B cell (primary cell): ENCODE data around the gene SELENOV. TPM values are rescaled to one million over a fixed set of nuclear protein-coding genes. Genes with fewer than 3 reads are reported as not detected.

ENCODE experiments used
- ATAC-seq: fragments of 200-7000 bp; cut with Tn5 transposase; one replicate; pipeline ENCODE4 v1.10.0; 2021; ENCODE audit warnings: low read depth, mild to moderate bottlenecking, moderate number of reproducible peaks, moderate library complexity
- CTCF ChIA-PET: fragments of 350-600 bp; sonication (Branson Sonifier 250); formaldehyde crosslinking; loops from one replicate; lab custom pipeline; 2021; ENCODE audit warnings: antibody characterized with exemption, inconsistent platforms; lab: Charles Lee
- POLR2A ChIA-PET: fragments of 350-600 bp; sonication (Branson Sonifier 250); formaldehyde crosslinking; loops from one replicate; lab custom pipeline; 2021; ENCODE audit warnings: antibody characterized with exemption; lab: Charles Lee
- DNase-seq: peaks from one replicate; pipeline ENCODE4 v3.0.0; 2013
- H2AFZ ChIP-seq: 2 replicates; pipeline ENCODE4 v1.6.1; 2012; ENCODE audit warnings: mild to moderate bottlenecking, low read depth, low read length; ENCODE audit not compliant: insufficient read depth, poor library complexity, severe bottlenecking
- H3K27ac ChIP-seq, 2 donors: 1 replicate in 1 of 2; 2 replicates in 1 of 2; pipeline ENCODE4 v1.5.1; 2012 to 2013; ENCODE audit warnings: low read length in 2 of 2, mild to moderate bottlenecking in 2 of 2, moderate library complexity in 1 of 2
- H3K27me3 ChIP-seq, 4 experiments: fragments of 200-600 bp in 1 of 4; sonication (generic) in 1 of 4; replicated peaks in 1 of 4; 1 replicate in 2 of 4; 2 replicates in 2 of 4; pipeline versions ENCODE4 v1.6.1 to v1.7.0; 2013 to 2016; ENCODE audit warnings: low read length in 3 of 4, mild to moderate bottlenecking in 2 of 4, mixed read lengths in 1 of 4, moderate library complexity in 1 of 4; ENCODE audit not compliant: insufficient read depth in 4 of 4, control insufficient read depth in 3 of 4; ENCODE audit errors: control extremely low read depth in 1 of 4
- H3K36me3 ChIP-seq, 2 experiments: replicated peaks in 1 of 2; 1 replicate in 1 of 2; 2 replicates in 1 of 2; pipeline versions ENCODE4 v1.6.1 to v1.7.1; 2013; ENCODE audit warnings: low read length in 1 of 2; ENCODE audit not compliant: insufficient read depth in 2 of 2, control insufficient read depth in 1 of 2; ENCODE audit errors: control extremely low read depth in 1 of 2, extremely low read depth in 1 of 2
- H3K4me1 ChIP-seq, 2 donors: fragments of 200-600 bp in 1 of 2; sonication (generic) in 1 of 2; 1 replicate in 1 of 2; 2 replicates in 1 of 2; pipeline versions ENCODE4 v1.5.1 to v1.6.1; 2013 to 2017; ENCODE audit warnings: low read length in 2 of 2; ENCODE audit not compliant: control insufficient read depth in 2 of 2, insufficient read depth in 2 of 2
- H3K4me2 ChIP-seq: replicated peaks from 2 replicates; pipeline ENCODE3; 2012; ENCODE audit warnings: mild to moderate bottlenecking, low read depth, low read length; ENCODE audit not compliant: poor library complexity, severe bottlenecking
- H3K4me3 ChIP-seq, 5 experiments: fragments of 200-600 bp in 1 of 5; sonication (generic) in 1 of 5; 1 replicate in 3 of 5; 2 replicates in 2 of 5; pipeline versions ENCODE4 v1.5.1 to v1.7.0; 2011 to 2016; ENCODE audit warnings: low read length in 4 of 5, mild to moderate bottlenecking in 4 of 5, low read depth in 2 of 5, control low read depth in 1 of 5, moderate library complexity in 1 of 5; ENCODE audit not compliant: insufficient read depth in 1 of 5; ENCODE audit errors: control extremely low read depth in 1 of 5, extremely low read depth in 1 of 5
- H3K79me2 ChIP-seq: fragments of 200-600 bp; sonication (generic); one replicate; pipeline ENCODE4 v1.6.0; 2016; ENCODE audit warnings: low read length; ENCODE audit not compliant: control insufficient read depth, insufficient read depth
- H3K9ac ChIP-seq: fragments of 200-600 bp; sonication (generic); 2 replicates; pipeline ENCODE4 v1.6.1; 2017; ENCODE audit warnings: mild to moderate bottlenecking, low read length, moderate library complexity
- H3K9me3 ChIP-seq, 3 donors: one replicate each; pipeline versions ENCODE4 v1.6.1 to v1.7.1; 2013; ENCODE audit warnings: low read length in 2 of 3; ENCODE audit not compliant: control insufficient read depth in 2 of 3, insufficient read depth in 1 of 3; ENCODE audit errors: control extremely low read depth in 1 of 3
- H4K20me1 ChIP-seq: 2 replicates; pipeline ENCODE4 v1.6.0; 2012; ENCODE audit warnings: mild to moderate bottlenecking, low read length; ENCODE audit not compliant: insufficient read depth, control insufficient read depth, poor library complexity, severe bottlenecking
- H3K27ac Mint-ChIP-seq: one replicate; pipeline ENCODE4 v1.8.0; 2021; ENCODE audit warnings: mixed read lengths
- H3K27me3 Mint-ChIP-seq: one replicate; pipeline ENCODE4 v1.8.0; 2021; ENCODE audit warnings: mixed read lengths
- H3K4me1 Mint-ChIP-seq: one replicate; pipeline ENCODE4 v1.8.0; 2021; ENCODE audit warnings: mixed read lengths
- H3K4me3 Mint-ChIP-seq: one replicate; pipeline ENCODE4 v1.8.0; 2021; ENCODE audit warnings: mixed read lengths
- H3K9me3 Mint-ChIP-seq: one replicate; pipeline ENCODE4 v1.8.0; 2022; ENCODE audit warnings: mixed read lengths; ENCODE audit not compliant: insufficient read depth
- CTCF ChIP-seq: fragments of 200-600 bp; IDR thresholded peaks from one replicate; pipeline ENCODE4 v1.8.0; 2022; ENCODE audit warnings: antibody characterized with exemption, mild to moderate bottlenecking
- EZH2 ChIP-seq: IDR thresholded peaks from 2 replicates; pipeline ENCODE4 v1.6.1; 2012; ENCODE audit warnings: borderline replicate concordance, low read depth, mild to moderate bottlenecking, moderate library complexity, low read length; ENCODE audit not compliant: insufficient read depth, poor library complexity, severe bottlenecking
- WGBS: methylation state at CpG from one replicate; pipeline ENCODE4 v1.1.5; 2013; ENCODE audit warnings: missing lambda C conversion rate; ENCODE audit not compliant: insufficient coverage; 5-methylcytosine and 5-hydroxymethylcytosine counted together
- intact Hi-C: fragments of 100-400 bp; cut with micrococcal nuclease; formaldehyde crosslinking; loops from one replicate; pipeline ENCODE4 v1.10.0; 2022
- polyA plus RNA-seq: library from polyadenylated mRNA; depleted of rRNA; stranded (reverse); fragments of >200 nt; gene quantifications from 2 replicates; pipeline ENCODE4 v1.2.3, GENCODE V29; 2012
- total RNA-seq, 2 donors: library from RNA; stranded (reverse); fragments of 120-200 nt in 1 of 2; gene quantifications; 1 replicate in 1 of 2; 2 replicates in 1 of 2; pipeline versions ENCODE4 v1.2.3 to v1.2.4, GENCODE V29; 2013 to 2022

SELENOV gene
- total and polyA plus RNA-seq, 2 donors (not counting 1 experiment from before 2014, with no cell fraction given): not detected

- Mint-ChIP-seq H3K9me3 (no peaks in the 10 kb centered on the region), H3K4me3 (no peak overlapping the region), H3K4me1 (no peaks in the 10 kb centered on the region), H3K27ac (no peak overlapping the region), H3K27me3 (no peaks in the 10 kb centered on the region)
- Histone ChIP-seq H3K27me3 (no peaks in the 10 kb centered on the region), H3K4me1 (no peaks in the 10 kb centered on the region), H3K4me3 (no peak overlapping the region), H4K20me1 (peaks cover 54% of the 10 kb centered on the region), H3K36me3 (peaks cover 17 to 84% of the 10 kb centered on the region in 2 experiments), H3K27ac (no peak overlapping the region), H2AFZ (no peak overlapping the region), H3K79me2 (peaks cover 32% of the 10 kb centered on the region), H3K9ac (no peak overlapping the region), H3K4me2 (no peak overlapping the region), H3K9me3 (no peaks in the 10 kb centered on the region)
- TF ChIP-seq EZH2 (no peak), CTCF (no peak)
- WGBS: 98% methylated on average over 7 of the region's 18 CpGs
- ChIA-PET CTCF (interaction anchor here (1.0 to 3.8 kb wide), 3 partner anchors 8 to 10 kb away, joined by 3 to 16 read pairs (median 6); no protein-coding TSS in a partner anchor), POLR2A (no interaction called here)
- DNase-seq (no peak), ATAC-seq (no peak)
- intact Hi-C loops: no loop called here
Observed at GRCh38 chr19:39465956-39466747, 48.8 kb upstream of the SELENOV start.

GRCh38 chr19:39467941-39468340, 47.0 kb upstream of the SELENOV start:
- TF ChIP-seq CTCF (no peak), EZH2 (no peak)
- Histone ChIP-seq H4K20me1 (peaks cover 61% of the 10 kb centered on the region), H3K4me3 (no peak overlapping the region), H3K9me3 (no peaks in the 10 kb centered on the region), H3K9ac (no peak overlapping the region), H3K36me3 (peaks cover 17 to 94% of the 10 kb centered on the region in 2 experiments), H3K4me2 (no peak overlapping the region), H3K27me3 (no peaks in the 10 kb centered on the region), H3K4me1 (no peaks in the 10 kb centered on the region), H3K79me2 (peaks cover 27% of the 10 kb centered on the region), H3K27ac (no peak overlapping the region), H2AFZ (no peak overlapping the region)
- Mint-ChIP-seq H3K9me3 (no peaks in the 10 kb centered on the region), H3K4me1 (no peaks in the 10 kb centered on the region), H3K27ac (no peak overlapping the region), H3K27me3 (no peaks in the 10 kb centered on the region), H3K4me3 (no peak overlapping the region)
- ATAC-seq (no peak), DNase-seq (no peak)
- CTCF ChIA-PET: interaction anchor here (1.0 to 2.4 kb wide), 3 partner anchors 9 to 27 kb away, joined by 3 to 6 read pairs (median 3); no protein-coding TSS in a partner anchor
- 94% methylated on average over 7 of the region's 7 CpGs for WGBS
- intact Hi-C loops: no loop called here
- POLR2A ChIA-PET: interaction anchor here (0.7 kb wide), 1 partner anchor 33 kb away, joined by 3 read pairs; no protein-coding TSS in a partner anchor
